ENCODE measurements around the gene ABTB1. TPM values are rescaled to one million over a fixed set of nuclear protein-coding genes. Genes with fewer than 3 reads are reported as not detected.

Gene ABTB1
- polyA plus RNA-seq, 1 of the 3 experiments (the other 2 are of a cell fraction), result 30.8 TPM

- H3F3A ChIP-seq (replicated peaks; ENCODE audit: insufficient read depth), result no peaks in the 10 kb centered on the region
- no peak overlapping the region for H2AFZ ChIP-seq (ENCODE audit: low read depth)
- peaks cover 0 to 3% of the 10 kb centered on the region in 2 experiments for H3K36me3 ChIP-seq (replicated peaks in 1 of 2; ENCODE audit: control insufficient read depth in 1 of 2, insufficient read depth in 2 of 2, low read length in 1 of 2)
- 77% methylated on average over 3 of the region's 21 CpGs for WGBS (ENCODE audit: low lambda C conversion rate)
- CTCF ChIA-PET, result interaction anchor here (1.1 to 4.8 kb wide), 7 partner anchors 11 to 292 kb away, joined by 3 to 34 read pairs (median 7); no protein-coding TSS in a partner anchor
- H3K27ac ChIP-seq (ENCODE audit: low read depth in 2 of 2, low read length in 1 of 2), result no peak overlapping the region
- H3K9me2 ChIP-seq, result no peaks in the 10 kb centered on the region
- H3K9me3 ChIP-seq, result no peaks in the 10 kb centered on the region
- no peak overlapping the region for H3K9ac ChIP-seq
- DNase-seq, result no peak
- POLR2A ChIA-PET, result interaction anchor here (1.4 to 2.1 kb wide), 2 partner anchors 9 to 15 kb away, joined by 3 to 5 read pairs; no protein-coding TSS in a partner anchor
- H3K79me2 ChIP-seq (ENCODE audit: insufficient read depth), result no peaks in the 10 kb centered on the region
- no peaks in the 10 kb centered on the region for H3K27me3 ChIP-seq (ENCODE audit: insufficient read depth)
- no peaks in the 10 kb centered on the region for H4K20me1 ChIP-seq (ENCODE audit: insufficient read depth)
- H3K4me1 ChIP-seq (ENCODE audit: control insufficient read depth in 1 of 2, insufficient read depth in 2 of 2, low read depth in 1 of 2, low read length in 1 of 2), result peaks cover 0 to 2% of the 10 kb centered on the region in 2 experiments; a peak in 1 of 4 replicates
- TF ChIP-seq RFX5 (IDR thresholded peaks at IDR 0.05; ENCODE audit: low read length), result no peak
- TF ChIP-seq GATA2 (CRISPR knock-in tag; IDR thresholded peaks at IDR 0.05), result no peak
- no peak for TF ChIP-seq PBX3 (IDR thresholded peaks at IDR 0.05)
- no peak for TF ChIP-seq SMC3 (IDR thresholded peaks at IDR 0.05; ENCODE audit: low read depth, low read length)
- no peak for TF ChIP-seq REST (IDR thresholded peaks at IDR 0.05; ENCODE audit: low read depth, low read length)
- no peak for TF ChIP-seq MEF2A (IDR thresholded peaks at IDR 0.05; ENCODE audit: borderline replicate concordance, low read depth)
- no peak for TF ChIP-seq IRF3 (IDR thresholded peaks at IDR 0.05; ENCODE audit: low read depth, low read length)
- TF ChIP-seq RCOR1 (IDR thresholded peaks at IDR 0.05; ENCODE audit: low read length), result no peak
- TF ChIP-seq ZBTB33 (IDR thresholded peaks at IDR 0.05; ENCODE audit: borderline replicate concordance, low read depth), result no peak
- no peak for TF ChIP-seq USF2 (IDR thresholded peaks at IDR 0.05; ENCODE audit: borderline replicate concordance, low read depth, low read length)
- TF ChIP-seq FOSL2 (IDR thresholded peaks at IDR 0.05; ENCODE audit: borderline replicate concordance, low read depth), result no peak
- no peak for TF ChIP-seq TAF1 (IDR thresholded peaks at IDR 0.05; ENCODE audit: borderline replicate concordance, low read depth, low read length)
- no peak for TF ChIP-seq TCF12 (IDR thresholded peaks at IDR 0.05)
- no peak for TF ChIP-seq CHD2 (IDR thresholded peaks at IDR 0.05; ENCODE audit: low read length, partially characterized antibody)
- no peak for TF ChIP-seq USF1 (IDR thresholded peaks at IDR 0.05; ENCODE audit: borderline replicate concordance, low read depth)
- no peak for TF ChIP-seq CTCF (IDR thresholded peaks at IDR 0.05)
- TF ChIP-seq GABPA (IDR thresholded peaks at IDR 0.05; ENCODE audit: low read depth), result no peak
- no peak for TF ChIP-seq RAD21 (IDR thresholded peaks at IDR 0.05; ENCODE audit: low read length)
- no peak overlapping the region for H3K4me2 ChIP-seq
- H3K4me3 ChIP-seq (ENCODE audit: low read depth in 2 of 2, low read length in 1 of 2), result no peak overlapping the region
Observed at GRCh38 chr3:127679534-127680145, 6.9 kb downstream of the ABTB1 start.
